ENCODE measurements around the gene LRRC53. TPM values are rescaled to one million over a fixed set of nuclear protein-coding genes. Genes with fewer than 3 reads are reported as not detected.

LRRC53 gene, protein sequence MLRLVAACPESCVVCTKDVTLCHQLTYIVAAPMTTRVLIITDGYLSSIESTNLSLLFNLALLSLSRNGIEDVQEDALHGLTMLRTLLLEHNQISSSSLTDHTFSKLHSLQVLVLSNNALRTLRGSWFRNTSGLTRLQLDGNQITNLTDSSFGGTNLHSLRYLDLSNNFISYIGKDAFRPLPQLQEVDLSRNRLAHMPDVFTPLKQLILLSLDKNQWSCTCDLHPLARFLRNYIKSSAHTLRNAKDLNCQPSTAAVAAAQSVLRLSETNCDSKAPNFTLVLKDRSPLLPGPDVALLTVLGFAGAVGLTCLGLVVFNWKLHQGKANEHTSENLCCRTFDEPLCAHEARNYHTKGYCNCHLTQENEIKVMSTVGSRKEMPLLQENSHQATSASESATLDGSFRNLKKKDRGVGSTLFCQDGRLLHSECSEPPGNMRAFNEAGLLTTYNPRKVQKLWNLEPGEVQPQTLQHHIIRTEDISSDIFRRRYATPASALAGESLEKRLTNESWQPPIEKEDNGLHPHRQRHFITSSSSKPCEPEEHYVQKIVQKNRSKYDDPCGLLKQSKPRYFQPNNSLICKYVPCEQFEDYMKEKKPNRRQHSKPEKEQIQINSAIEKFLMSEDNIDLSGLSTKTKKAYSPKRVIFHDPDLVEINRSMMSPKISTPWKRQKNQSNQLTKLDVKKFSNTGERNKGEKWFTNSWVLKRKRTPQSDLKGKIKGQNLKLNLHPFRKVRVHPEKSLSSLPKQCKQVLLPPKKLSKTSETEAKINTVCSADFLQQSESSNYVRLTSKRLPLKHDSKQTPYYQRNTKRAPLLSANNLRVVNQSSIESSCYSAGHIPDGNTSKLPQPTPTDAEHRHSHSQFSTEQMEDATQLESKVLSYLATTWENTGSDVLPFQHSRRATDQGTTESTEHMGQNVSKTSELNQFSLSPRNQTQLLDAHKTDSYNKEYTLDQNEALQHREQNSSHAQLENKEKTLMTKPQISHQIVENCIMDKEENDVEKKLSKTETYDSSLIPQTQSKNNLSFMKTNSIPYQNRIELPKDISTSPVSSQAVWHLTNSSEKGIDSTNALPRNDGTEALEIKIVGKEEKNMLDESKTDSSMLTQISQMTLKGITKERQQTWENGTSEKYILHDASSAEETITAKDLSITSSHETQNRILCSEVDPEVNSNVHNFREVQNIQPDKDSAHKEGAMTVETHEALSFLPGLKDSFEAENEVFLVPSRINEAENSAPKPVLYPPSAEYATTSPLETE
- total RNA-seq, result not detected

DNA sequence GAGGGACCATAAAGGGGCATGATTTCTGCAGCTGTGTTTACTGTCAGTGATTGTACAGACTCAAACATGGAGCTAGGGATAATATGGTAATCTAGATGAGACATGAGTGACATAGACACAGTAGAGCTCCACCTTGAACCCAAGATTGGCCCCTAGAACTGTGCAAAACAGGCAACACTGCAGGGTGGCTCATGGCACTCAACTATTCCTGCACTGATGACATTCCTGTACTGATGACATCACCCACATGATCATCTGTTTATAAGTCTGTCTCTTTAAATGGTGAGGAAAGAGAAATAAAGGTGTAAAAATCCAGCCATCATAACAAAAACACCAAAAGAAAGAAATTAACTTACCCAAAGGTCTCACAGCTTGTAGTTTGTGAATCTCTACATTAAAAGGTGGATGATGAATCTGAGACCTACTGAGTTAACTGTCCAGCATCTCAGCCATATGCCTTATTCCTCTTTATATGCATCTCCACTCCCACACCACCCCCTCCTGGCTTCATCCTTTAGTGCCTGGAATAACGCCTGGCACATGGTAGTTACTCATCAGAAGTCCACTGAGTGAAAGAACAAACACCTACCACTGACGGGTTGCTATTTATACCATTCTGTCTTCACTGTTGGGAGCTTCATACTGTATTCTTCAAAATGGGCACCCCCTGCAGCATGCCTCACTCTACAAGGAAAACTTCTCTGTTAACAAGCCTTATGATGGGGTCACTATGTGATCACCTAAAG, at the start of gene LRRC53:
LRRC53 (minus strand) TSS at position 442 of the 746 bp plus-strand sequence. CDS start 29,262 bp downstream, outside the sequence.
- H3K4me1 ChIP-seq, result no peaks in the 10 kb centered on the region
- no peak within 1 kb of the TSS for H3K4me3 ChIP-seq
- TF ChIP-seq, protein P1, sequence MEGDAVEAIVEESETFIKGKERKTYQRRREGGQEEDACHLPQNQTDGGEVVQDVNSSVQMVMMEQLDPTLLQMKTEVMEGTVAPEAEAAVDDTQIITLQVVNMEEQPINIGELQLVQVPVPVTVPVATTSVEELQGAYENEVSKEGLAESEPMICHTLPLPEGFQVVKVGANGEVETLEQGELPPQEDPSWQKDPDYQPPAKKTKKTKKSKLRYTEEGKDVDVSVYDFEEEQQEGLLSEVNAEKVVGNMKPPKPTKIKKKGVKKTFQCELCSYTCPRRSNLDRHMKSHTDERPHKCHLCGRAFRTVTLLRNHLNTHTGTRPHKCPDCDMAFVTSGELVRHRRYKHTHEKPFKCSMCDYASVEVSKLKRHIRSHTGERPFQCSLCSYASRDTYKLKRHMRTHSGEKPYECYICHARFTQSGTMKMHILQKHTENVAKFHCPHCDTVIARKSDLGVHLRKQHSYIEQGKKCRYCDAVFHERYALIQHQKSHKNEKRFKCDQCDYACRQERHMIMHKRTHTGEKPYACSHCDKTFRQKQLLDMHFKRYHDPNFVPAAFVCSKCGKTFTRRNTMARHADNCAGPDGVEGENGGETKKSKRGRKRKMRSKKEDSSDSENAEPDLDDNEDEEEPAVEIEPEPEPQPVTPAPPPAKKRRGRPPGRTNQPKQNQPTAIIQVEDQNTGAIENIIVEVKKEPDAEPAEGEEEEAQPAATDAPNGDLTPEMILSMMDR (IDR thresholded peaks at IDR 0.05), result no peak
- no peak for TF ChIP-seq POLR2A (IDR thresholded peaks at IDR 0.05)
- H3K27me3 ChIP-seq, result no peaks in the 10 kb centered on the region
- no peak for DNase-seq
- H3K9me3 ChIP-seq, result no peaks in the 10 kb centered on the region
- H3K27ac ChIP-seq, result no peak within 1 kb of the TSS
- H3K36me3 ChIP-seq, result no peaks in the 10 kb centered on the region

DNA sequence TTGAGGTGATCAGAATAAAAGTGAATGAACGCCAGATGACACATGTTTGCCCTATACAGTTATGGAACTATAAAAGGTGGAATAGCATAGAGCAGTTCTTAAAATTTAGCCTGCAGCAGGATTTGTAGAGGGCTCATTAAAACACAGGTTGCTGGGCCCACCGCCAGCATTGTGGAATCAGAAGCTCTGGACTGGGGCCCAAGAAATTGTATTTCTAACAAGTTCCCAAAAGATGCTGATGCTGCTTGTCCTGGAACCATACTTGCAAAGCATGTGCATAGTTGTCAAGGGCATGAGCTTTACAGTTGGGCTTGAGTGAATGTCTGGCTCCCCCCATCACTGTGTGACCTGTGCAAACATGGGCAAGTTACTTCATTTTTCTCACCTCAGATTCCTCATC, 37.5 kb upstream of the LRRC53 start:
- DNase-seq, result no peak
- H3K4me3 ChIP-seq, result no peak overlapping the region
- no peaks in the 10 kb centered on the region for H3K36me3 ChIP-seq
- H3K9me3 ChIP-seq, result no peaks in the 10 kb centered on the region
- no peaks in the 10 kb centered on the region for H3K27me3 ChIP-seq
- no peak overlapping the region for H3K27ac ChIP-seq
- H3K4me1 ChIP-seq, result no peaks in the 10 kb centered on the region
- TF ChIP-seq, protein P1 (IDR thresholded peaks at IDR 0.05), result no peak
- TF ChIP-seq POLR2A (IDR thresholded peaks at IDR 0.05), result no peak

DNA sequence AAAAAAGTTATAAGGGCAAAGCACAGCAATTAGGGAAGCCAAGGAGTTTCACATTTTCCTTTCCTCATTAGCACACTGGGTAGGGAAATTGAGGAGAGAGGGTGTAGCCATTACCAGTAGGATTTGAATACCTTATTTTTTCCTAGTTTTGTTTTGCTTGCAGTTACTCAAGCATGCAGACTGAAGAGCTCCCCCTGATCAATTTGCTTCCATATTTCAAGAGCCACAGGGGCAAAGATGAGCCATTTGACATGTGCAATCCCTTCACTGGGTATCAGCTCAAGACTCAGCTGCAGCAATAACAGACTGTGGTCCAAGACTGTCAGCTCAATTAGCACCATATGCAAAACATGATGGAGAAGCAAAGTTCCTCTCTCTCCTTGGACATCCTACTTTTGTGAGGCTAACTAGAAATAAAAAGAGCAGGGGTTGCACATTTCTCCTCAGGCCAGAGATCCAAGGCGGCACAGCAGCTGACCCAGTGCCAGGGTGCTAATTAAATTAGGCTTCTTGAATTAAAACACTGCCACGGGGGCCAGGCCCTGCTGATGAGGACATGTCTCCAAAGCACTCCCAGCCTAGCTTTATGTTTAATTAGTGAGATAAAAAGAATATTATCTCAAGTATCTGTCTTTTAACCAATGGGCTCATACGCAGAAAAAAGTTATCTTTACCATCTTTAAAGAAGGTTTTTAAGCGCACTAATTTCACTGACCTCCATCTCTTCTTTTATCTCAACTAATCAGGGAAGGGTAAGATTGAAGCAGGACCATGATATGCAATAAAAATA, 36.7 kb upstream of the LRRC53 start:
- no peak for DNase-seq
- Histone ChIP-seq H3K4me1 (no peaks in the 10 kb centered on the region), H3K27ac (no peak overlapping the region), H3K36me3 (no peaks in the 10 kb centered on the region), H3K9me3 (no peaks in the 10 kb centered on the region), H3K4me3 (no peak overlapping the region), H3K27me3 (no peaks in the 10 kb centered on the region)
- TF ChIP-seq POLR2A (IDR thresholded peaks at IDR 0.05), result no peak

DNA sequence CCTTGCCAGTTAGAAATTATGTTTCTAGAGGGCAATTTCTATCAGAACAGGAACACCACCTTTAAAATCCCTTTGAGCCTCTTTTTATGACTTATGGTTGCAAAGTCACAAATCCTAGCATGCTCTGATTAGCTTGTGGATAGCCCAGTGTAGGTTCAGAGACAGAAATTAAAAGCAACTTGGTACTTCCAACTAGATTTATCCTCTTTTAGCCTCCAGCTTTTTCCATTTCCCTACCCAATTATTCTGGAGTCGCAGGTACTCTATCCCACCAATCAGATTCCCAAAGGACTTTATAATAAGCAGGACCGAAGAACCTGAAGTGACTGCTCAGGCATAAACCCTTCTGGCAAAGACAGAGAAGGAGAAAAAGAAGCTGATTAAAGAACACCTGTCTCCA, 33.4 kb upstream of the LRRC53 start:
- DNase-seq, result no peak
- no peaks in the 10 kb centered on the region for H3K4me1 ChIP-seq
- no peaks in the 10 kb centered on the region for H3K36me3 ChIP-seq
- H3K4me3 ChIP-seq, result no peak overlapping the region
- H3K27me3 ChIP-seq, result no peaks in the 10 kb centered on the region
- H3K27ac ChIP-seq, result no peak overlapping the region
- no peaks in the 10 kb centered on the region for H3K9me3 ChIP-seq
- TF ChIP-seq POLR2A (IDR thresholded peaks at IDR 0.05), result no peak
- TF ChIP-seq, protein P1 (IDR thresholded peaks at IDR 0.05), result no peak

DNA sequence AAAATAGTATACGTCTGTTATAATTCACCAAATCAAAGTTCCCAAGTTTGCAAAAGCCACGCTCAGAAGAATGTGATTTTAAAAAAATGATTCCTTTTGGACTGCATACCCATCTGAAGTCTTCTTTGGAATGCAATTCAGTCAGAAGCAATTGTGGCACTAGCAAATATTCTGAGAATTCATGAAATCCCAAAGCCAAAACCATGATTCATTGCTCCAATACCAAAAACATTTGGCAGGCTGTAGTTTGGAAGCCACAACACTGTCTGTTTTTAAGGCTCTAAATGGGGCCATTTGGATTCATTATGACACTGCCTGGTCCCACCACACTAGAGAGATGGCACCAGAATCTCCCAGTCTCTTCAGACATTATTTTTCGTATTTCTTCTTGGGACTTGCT, 21.8 kb upstream of the LRRC53 start:
- TF ChIP-seq POLR2A (IDR thresholded peaks at IDR 0.05), result no peak
- TF ChIP-seq, protein P1 (IDR thresholded peaks at IDR 0.05), result no peak
- no peak overlapping the region for H3K27ac ChIP-seq

More for the DNA sequence above, 21.8 kb upstream of the LRRC53 start:
- no peak overlapping the region for H3K4me3 ChIP-seq
- no peak for DNase-seq
- H3K27me3 ChIP-seq, result no peaks in the 10 kb centered on the region
- no peaks in the 10 kb centered on the region for H3K9me3 ChIP-seq
- H3K36me3 ChIP-seq, result no peaks in the 10 kb centered on the region
- no peaks in the 10 kb centered on the region for H3K4me1 ChIP-seq

All from Peyer's patch (tissue), 4 donors.